Colonic mucosa (tissue), 4 donors: ENCODE results near the gene KRT85. TPM values are rescaled to one million over a fixed set of nuclear protein-coding genes. Genes with fewer than 3 reads are reported as not detected.

Experiments
- DNase-seq: peaks from one replicate; pipeline ENCODE4 v3.0.0-alpha.2; 2020
- H3K27ac ChIP-seq: fragments of 200-600 bp; one replicate; pipeline ENCODE4 v1.8.0; 2021
- H3K27me3 ChIP-seq: fragments of 200-600 bp; one replicate; pipeline ENCODE4 v1.8.0; 2021
- H3K36me3 ChIP-seq: fragments of 200-600 bp; one replicate; pipeline ENCODE4 v1.8.0; 2021
- H3K4me1 ChIP-seq: fragments of 200-600 bp; one replicate; pipeline ENCODE4 v1.8.0; 2021; ENCODE audit warnings: mild to moderate bottlenecking
- H3K4me3 ChIP-seq: fragments of 200-600 bp; one replicate; pipeline ENCODE4 v1.8.0; 2021
- H3K9ac ChIP-seq, 2 donors: one replicate each; pipeline ENCODE4 v1.7.0; 2013; ENCODE audit warnings: control low read depth in 2 of 2, low read depth in 2 of 2, low read length in 2 of 2
- H3K9me3 ChIP-seq: fragments of 200-600 bp; one replicate; pipeline ENCODE4 v1.8.0; 2021
- intact Hi-C: fragments of 100-400 bp; cut with DNase I; formaldehyde crosslinking; loops from one replicate; pipeline ENCODE4 v1.14.1; 2022
- total RNA-seq, 2 donors: library from RNA; stranded (reverse); fragmentation: NEBNext Ultra II Directional in 1 of 2; extraction: Animal tissue kit (Norgen Biotek cat#: 25700) in 1 of 2; gene quantifications; one replicate each; pipeline ENCODE4 v1.2.1, GENCODE V29; 2021
- TF ChIP-seq, protein P1 (sequence below): fragments of 200-600 bp; IDR thresholded peaks from one replicate; pipeline ENCODE4 v1.8.0; 2022; ENCODE audit warnings: antibody characterized with exemption, mild to moderate bottlenecking
- donor health status: healthy.
- donor health status: DM: no; HTN: no; CAD: no.
- donor health status: DM: no; HTN: no; CAD: no.

The KRT85 gene
- total RNA-seq, 2 donors from 2014 or later = not detected

GRCh38 chr12:52310622-52311284, 56.5 kb downstream of the KRT85 start:
- Histone ChIP-seq H3K4me1 (no peaks in the 10 kb centered on the region), H3K4me3 (no peak overlapping the region), H3K27ac (no peak overlapping the region), H3K9me3 (no peaks in the 10 kb centered on the region), H3K27me3 (peaks cover 15% of the 10 kb centered on the region), H3K9ac (no peak overlapping the region), H3K36me3 (no peaks in the 10 kb centered on the region)
- DNase-seq = no peak
- intact Hi-C loops = no loop called here
- TF ChIP-seq, protein P1, sequence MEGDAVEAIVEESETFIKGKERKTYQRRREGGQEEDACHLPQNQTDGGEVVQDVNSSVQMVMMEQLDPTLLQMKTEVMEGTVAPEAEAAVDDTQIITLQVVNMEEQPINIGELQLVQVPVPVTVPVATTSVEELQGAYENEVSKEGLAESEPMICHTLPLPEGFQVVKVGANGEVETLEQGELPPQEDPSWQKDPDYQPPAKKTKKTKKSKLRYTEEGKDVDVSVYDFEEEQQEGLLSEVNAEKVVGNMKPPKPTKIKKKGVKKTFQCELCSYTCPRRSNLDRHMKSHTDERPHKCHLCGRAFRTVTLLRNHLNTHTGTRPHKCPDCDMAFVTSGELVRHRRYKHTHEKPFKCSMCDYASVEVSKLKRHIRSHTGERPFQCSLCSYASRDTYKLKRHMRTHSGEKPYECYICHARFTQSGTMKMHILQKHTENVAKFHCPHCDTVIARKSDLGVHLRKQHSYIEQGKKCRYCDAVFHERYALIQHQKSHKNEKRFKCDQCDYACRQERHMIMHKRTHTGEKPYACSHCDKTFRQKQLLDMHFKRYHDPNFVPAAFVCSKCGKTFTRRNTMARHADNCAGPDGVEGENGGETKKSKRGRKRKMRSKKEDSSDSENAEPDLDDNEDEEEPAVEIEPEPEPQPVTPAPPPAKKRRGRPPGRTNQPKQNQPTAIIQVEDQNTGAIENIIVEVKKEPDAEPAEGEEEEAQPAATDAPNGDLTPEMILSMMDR = no peak

Other genes starting within 250 kb of the KRT85 start
- gene KRT80, start 175.5 kb downstream of the KRT85 start, total RNA-seq = 1 to 10 TPM in 1 of 2 donors, under 1 TPM in 1; 0.66 to 4.9 TPM
- 1 to 10 TPM; 2.1 to 4.0 TPM for gene KRT7, start 134.2 kb downstream of the KRT85 start, total RNA-seq
- gene KRT86, start 92.8 kb downstream of the KRT85 start, total RNA-seq = under 1 TPM in 1 of 2 donors, not detected in 1; 0.16 TPM
- under 1 TPM in 1 of 2 donors, not detected in 1; 0.77 TPM for gene KRT81, start 75.9 kb downstream of the KRT85 start, total RNA-seq
- gene KRT83, start 46.1 kb downstream of the KRT85 start, total RNA-seq = not detected
- not detected for gene KRT84, start 18.2 kb upstream of the KRT85 start, total RNA-seq
- gene KRT82, start 38.9 kb upstream of the KRT85 start, total RNA-seq = not detected
- under 1 TPM in 1 of 2 donors, not detected in 1; 0.10 TPM for gene KRT75, start 66.9 kb upstream of the KRT85 start, total RNA-seq
- 1 to 10 TPM in 1 of 2 donors, under 1 TPM in 1; 0.13 to 1.4 TPM for gene KRT6B, start 84.7 kb upstream of the KRT85 start, total RNA-seq
- not detected for gene KRT6C, start 106.3 kb upstream of the KRT85 start, total RNA-seq
- gene KRT6A, start 125.8 kb upstream of the KRT85 start, total RNA-seq = not detected
- gene KRT5, start 152.9 kb upstream of the KRT85 start, total RNA-seq = not detected
- gene KRT71, start 185.7 kb upstream of the KRT85 start, total RNA-seq = not detected
- gene KRT74, start 206.4 kb upstream of the KRT85 start, total RNA-seq = not detected
- under 1 TPM in 1 of 2 donors, not detected in 1; 0.25 TPM for gene KRT72, start 234.0 kb upstream of the KRT85 start, total RNA-seq